ENCODE data around the gene DNM1.

- TF ChIP-seq FOXM1 (IDR thresholded peaks at IDR 0.05; ENCODE audit: borderline replicate concordance) (no peak), FOXK2 (IDR thresholded peaks at IDR 0.05) (no peak), ARNT (IDR thresholded peaks at IDR 0.05) (no peak), SP1 (IDR thresholded peaks at IDR 0.05) (no peak), BHLHE40 (IDR thresholded peaks at IDR 0.05; ENCODE audit: borderline replicate concordance) (no peak), TARDBP (IDR thresholded peaks at IDR 0.05) (no peak), NFRKB (IDR thresholded peaks at IDR 0.05) (no peak), SUZ12 (IDR thresholded peaks at IDR 0.05) (no peak), L3MBTL2 (conservative IDR thresholded peaks at IDR 0.05) (no peak), FOXA1 (IDR thresholded peaks at IDR 0.05) (no peak)
- TF ChIP-seq, protein P1, sequence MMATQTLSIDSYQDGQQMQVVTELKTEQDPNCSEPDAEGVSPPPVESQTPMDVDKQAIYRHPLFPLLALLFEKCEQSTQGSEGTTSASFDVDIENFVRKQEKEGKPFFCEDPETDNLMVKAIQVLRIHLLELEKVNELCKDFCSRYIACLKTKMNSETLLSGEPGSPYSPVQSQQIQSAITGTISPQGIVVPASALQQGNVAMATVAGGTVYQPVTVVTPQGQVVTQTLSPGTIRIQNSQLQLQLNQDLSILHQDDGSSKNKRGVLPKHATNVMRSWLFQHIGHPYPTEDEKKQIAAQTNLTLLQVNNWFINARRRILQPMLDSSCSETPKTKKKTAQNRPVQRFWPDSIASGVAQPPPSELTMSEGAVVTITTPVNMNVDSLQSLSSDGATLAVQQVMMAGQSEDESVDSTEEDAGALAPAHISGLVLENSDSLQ (IDR thresholded peaks at IDR 0.05), result no peak
Observed at GRCh38 chr9:128249908-128250838, 47.0 kb downstream of the DNM1 start.

All from HEK293T (cell line).